HG02610 (cell line): Measurements from ENCODE around the gene EYA2.
"Not testable (repeated sequence)": the region's sequence is repeated elsewhere in the genome, so short reads cannot be mapped to it uniquely, and the experiment has no call there.

Experiments used
- ATAC-seq: cut with Tn5 transposase; IDR thresholded peaks from one replicate; pipeline ENCODE4 v1.9.1; 2021; ENCODE audit warnings: mild to moderate bottlenecking, moderate library complexity; ENCODE audit not compliant: unreplicated experiment

Gene EYA2

GRCh38 chr20:47164140-47164539 is 269.5 kb downstream of the EYA2 start:
- ATAC-seq: no peak

GRCh38 chr20:47165376-47165865 is 270.8 kb downstream of the EYA2 start:
- ATAC-seq: no peak

- no peak for ATAC-seq
Observed at GRCh38 chr20:47167846-47168245, 273.2 kb downstream of the EYA2 start.

GRCh38 chr20:47172579-47172978 is 277.9 kb downstream of the EYA2 start:
- no peak for ATAC-seq

GRCh38 chr20:47173596-47174216 is 279.1 kb downstream of the EYA2 start:
- no peak for ATAC-seq

- ATAC-seq: no peak
Observed at GRCh38 chr20:47174456-47175243, 280.0 kb downstream of the EYA2 start.

- no peak for ATAC-seq
Observed at GRCh38 chr20:47175493-47175892, 280.9 kb downstream of the EYA2 start.

- not testable (repeated sequence) for ATAC-seq
Observed at GRCh38 chr20:47176217-47176616, 281.6 kb downstream of the EYA2 start.

GRCh38 chr20:47178277-47178676 is 283.6 kb downstream of the EYA2 start:
- no peak for ATAC-seq

GRCh38 chr20:47178851-47179250 is 284.2 kb downstream of the EYA2 start:
- ATAC-seq: no peak

GRCh38 chr20:47179267-47179666 is 284.6 kb downstream of the EYA2 start:
- no peak for ATAC-seq

GRCh38 chr20:47181056-47181862 is 286.6 kb downstream of the EYA2 start:
- ATAC-seq: no peak

GRCh38 chr20:47183367-47183766 is 288.7 kb downstream of the EYA2 start:
- ATAC-seq: no peak

GRCh38 chr20:47187450-47188195 is 293.0 kb downstream of the EYA2 start:
- ATAC-seq: no peak

- no peak for ATAC-seq
Observed at GRCh38 chr20:47188540-47188939, 293.9 kb downstream of the EYA2 start.

- ATAC-seq: no peak
Observed at GRCh38 chr20:47189060-47189459, 294.4 kb downstream of the EYA2 start.

- ATAC-seq: no peak
Observed at GRCh38 chr20:47191074-47191673, 296.5 kb downstream of the EYA2 start.

GRCh38 chr20:47191956-47192355 is 297.3 kb downstream of the EYA2 start:
- ATAC-seq: no peak

- ATAC-seq: no peak
Observed at GRCh38 chr20:47195573-47195972, 300.9 kb downstream of the EYA2 start.
